HG02884 (cell line): ENCODE measurements around the gene COX11.

Experiments
- ATAC-seq: cut with Tn5 transposase; IDR thresholded peaks from one replicate; pipeline ENCODE4 v1.9.1; 2021; ENCODE audit warnings: mild to moderate bottlenecking, moderate library complexity; ENCODE audit not compliant: unreplicated experiment

COX11 gene

DNA sequence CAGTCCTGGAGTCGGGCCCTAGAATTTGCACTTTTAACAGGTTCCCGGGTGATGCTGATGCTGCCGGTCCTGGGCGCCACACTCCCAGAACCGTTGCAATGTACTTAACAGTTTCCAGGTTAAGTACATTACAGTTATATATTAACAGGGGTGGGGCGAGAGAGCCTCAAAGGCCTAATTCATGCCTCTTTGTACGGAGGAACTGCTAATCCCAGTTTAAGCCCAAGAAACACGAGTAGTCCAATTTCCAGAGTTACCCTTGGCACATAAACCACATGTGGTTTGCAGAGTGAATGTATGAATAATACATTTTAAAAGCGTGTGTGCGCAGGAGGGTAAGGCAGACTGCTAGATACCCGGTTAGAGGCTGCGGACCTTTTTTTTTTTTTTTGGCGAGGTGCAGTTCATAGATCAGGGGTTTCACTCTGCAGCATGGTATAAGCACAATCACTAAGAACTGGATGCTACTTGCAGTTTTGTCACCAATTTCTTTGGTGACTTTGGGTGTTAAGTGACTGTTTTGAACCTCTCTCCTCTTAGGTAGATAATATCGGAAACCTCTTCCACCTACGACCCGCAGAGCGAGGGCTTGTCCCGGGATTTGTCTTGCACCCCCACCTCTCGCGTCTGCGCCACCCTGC, 713 bp downstream of the COX11 start:
- ATAC-seq, result peak; percentile 12

- ATAC-seq, result no peak
These were observed 11.7 kb downstream of the COX11 start for GRCh38 chr17:54956791-54957190.

- ATAC-seq, result no peak
These were observed 17.2 kb downstream of the COX11 start for GRCh38 chr17:54951286-54951685.

GRCh38 chr17:54950116-54950515, 18.3 kb downstream of the COX11 start:
- ATAC-seq, result no peak

DNA sequence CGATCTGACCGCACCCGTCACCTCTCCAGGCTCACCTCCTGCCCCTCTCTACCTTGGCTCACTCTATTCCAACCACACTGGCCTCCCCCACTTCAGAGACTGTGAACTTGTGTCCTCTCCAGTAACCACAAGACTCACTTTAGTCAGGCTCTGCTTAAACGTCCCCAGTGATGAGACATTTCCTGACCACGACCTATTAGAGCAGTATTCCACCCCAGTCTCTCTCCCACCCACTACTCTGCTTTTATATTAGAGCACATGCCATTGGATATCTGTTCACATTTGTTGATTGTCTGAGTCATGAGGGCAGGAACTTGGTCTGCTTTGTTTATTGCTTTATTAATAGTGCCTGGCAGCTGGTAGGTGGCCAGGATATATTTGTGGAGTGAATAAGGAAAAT, 20.1 kb downstream of the COX11 start:
- peak; percentile 77 for ATAC-seq

GRCh38 chr17:54947396-54947795, 21.1 kb downstream of the COX11 start:
- no peak for ATAC-seq

- no peak for ATAC-seq
These were observed 22.8 kb downstream of the COX11 start for GRCh38 chr17:54945671-54946070.

DNA sequence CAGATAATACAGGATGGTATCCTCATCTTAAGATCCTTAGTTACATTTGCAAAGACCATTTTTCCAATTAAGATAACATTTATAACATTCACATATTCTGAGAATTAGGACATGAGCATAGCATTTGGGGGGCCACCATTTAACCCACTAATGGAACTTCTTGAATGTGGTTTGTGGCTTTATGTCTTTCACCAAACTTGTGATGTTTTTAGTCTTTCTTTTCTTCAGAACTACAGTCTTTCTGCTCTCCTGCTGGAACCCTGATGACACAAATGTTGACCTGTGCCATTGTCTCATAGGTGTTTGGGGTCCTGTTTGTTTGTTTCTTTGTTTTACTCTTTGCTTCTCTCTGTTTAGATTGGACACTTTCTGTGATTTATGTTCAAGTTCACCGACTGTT, 23.2 kb downstream of the COX11 start:
- no peak for ATAC-seq

GRCh38 chr17:54944796-54945195, 23.7 kb downstream of the COX11 start:
- ATAC-seq, result no peak

GRCh38 chr17:54941285-54941684, 27.2 kb downstream of the COX11 start:
- no peak for ATAC-seq

GRCh38 chr17:54937426-54937825, 31.0 kb downstream of the COX11 start:
- no peak for ATAC-seq

GRCh38 chr17:54937018-54937417, 31.4 kb downstream of the COX11 start:
- ATAC-seq, result no peak

DNA sequence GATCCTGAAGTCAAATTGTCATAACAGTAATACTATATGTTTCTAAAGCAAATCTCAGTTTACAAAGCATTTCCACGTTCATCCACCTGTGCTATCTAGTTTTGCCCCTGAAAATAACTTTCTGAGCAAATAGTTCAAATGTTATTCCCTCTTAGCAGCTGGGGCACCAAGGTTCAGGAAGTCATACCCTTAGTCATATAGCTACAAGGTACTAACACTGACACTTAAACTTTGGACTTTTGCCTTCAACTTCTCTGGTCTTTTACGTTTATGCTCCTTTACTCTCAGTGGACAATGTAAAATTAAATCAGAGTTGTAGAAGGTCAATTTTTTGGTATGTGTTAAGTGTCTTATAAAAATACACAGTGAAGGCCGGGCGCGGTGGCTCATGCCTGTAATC, 33.0 kb downstream of the COX11 start:
- ATAC-seq, result no peak

- ATAC-seq, result no peak
These were observed 34.5 kb downstream of the COX11 start for GRCh38 chr17:54933921-54934320.

DNA sequence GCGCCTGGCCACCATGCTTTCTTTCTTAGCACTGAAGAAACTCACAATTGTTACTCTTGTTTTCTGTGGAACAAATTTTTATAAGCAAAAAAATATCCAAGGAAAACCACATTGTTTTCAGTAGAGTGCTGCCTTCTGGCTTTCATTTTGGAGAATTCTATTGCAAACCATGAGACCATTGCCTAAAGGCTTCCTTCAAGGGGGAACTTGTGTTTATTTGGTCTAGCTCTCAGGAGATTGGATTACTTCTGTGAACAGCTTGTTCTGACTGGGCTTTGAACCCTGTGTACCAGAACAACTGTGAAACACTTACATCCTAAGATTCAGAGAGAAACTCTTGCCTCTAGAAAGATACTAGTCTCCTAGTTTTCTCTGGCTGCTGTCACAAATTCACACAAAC, 35.7 kb downstream of the COX11 start:
- no peak for ATAC-seq

DNA sequence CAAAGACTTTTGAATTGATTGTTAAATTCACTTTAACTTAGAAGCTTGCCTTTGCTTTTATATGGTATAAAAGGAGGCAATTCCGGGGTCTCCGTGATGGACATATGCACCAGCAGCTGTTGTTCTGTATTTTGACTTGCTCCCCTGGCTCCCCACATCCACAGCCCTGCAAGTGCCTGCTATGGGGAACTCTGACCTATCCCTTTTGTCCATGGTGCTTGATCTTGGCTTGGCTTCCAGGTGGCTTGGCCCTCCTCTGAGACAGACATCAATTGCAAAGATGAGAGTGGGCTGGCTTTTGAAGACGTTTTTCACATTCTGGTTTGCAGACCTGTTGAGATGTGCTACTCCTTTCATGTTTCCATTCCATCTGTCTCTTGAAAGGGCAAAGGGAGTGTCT, 40.9 kb downstream of the COX11 start:
- ATAC-seq, result no peak

DNA sequence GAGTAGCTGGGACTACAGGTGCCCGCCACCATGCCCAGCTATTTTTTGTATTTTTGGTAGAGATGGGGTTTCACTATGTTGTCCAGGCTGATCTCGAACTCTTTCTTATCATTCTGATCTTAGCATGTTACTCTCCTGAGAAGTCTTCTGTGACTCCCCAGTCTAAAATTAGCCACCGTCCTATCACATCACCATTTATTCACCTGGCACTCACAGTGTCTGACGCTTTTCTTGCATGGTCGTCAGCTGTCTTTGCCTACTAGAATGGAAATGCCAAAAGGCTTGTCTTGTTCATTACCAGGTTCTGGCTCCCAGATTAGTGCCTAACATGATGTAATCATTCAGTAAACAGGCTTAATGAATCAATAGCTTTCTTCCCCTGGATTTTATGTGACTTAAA, 44.0 kb downstream of the COX11 start:
- ATAC-seq, result no peak

- ATAC-seq, result no peak
These were observed 47.6 kb downstream of the COX11 start for GRCh38 chr17:54920819-54921218.

- no peak for ATAC-seq
These were observed 49.0 kb downstream of the COX11 start for GRCh38 chr17:54919425-54919824.

GRCh38 chr17:54916721-54917120, 51.7 kb downstream of the COX11 start:
- no peak for ATAC-seq
